ENCODE measurements around the gene PTPRZ1.
A peak's percentile ranks its signal among the peaks of the same experiment; 100 is the strongest.

- TF ChIP-seq CTCF (IDR thresholded peaks at IDR 0.05 in 4 of 5, conservative IDR thresholded peaks at IDR 0.05 in 1 of 5) (peak; percentile 34 to 77 (median 59)), POLR2A (IDR thresholded peaks at IDR 0.05) (no peak)
Observed at GRCh38 chr7:122092964-122093797, 220.2 kb downstream of the PTPRZ1 start.
